GM23338 (cell line): Measurements from ENCODE around the gene RALGPS1. TPM values are rescaled to one million over a fixed set of nuclear protein-coding genes. Genes with fewer than 3 reads are reported as not detected.

Source experiments
- ATAC-seq: fragments of 200-7000 bp; cut with Tn5 transposase; 3 replicates; pipeline ENCODE4 v1.9.1; 2020
- DNase-seq: peaks from one replicate; pipeline ENCODE4 v3.0.0-alpha.2; 2015; ENCODE audit warnings: low spot score
- H2AFZ ChIP-seq: fragments of 200-600 bp; sonication (generic); 2 replicates; pipeline ENCODE4 v1.8.0; 2016; ENCODE audit warnings: antibody characterized with exemption, mild to moderate bottlenecking, moderate library complexity
- H3F3A ChIP-seq: fragments of 200-600 bp; sonication (generic); replicated peaks from 2 replicates; pipeline ENCODE4 v1.8.0; 2017; ENCODE audit warnings: antibody characterized with exemption, mixed run types, low read depth
- H3K27ac ChIP-seq: fragments of 200-600 bp; sonication (generic); 2 replicates; pipeline ENCODE4 v1.6.1; 2016; ENCODE audit warnings: low read depth
- H3K27me3 ChIP-seq: fragments of 200-600 bp; sonication (generic); 2 replicates; pipeline ENCODE4 v1.8.0; 2016; ENCODE audit warnings: mild to moderate bottlenecking, mixed run types, moderate library complexity; ENCODE audit not compliant: insufficient read depth
- H3K36me3 ChIP-seq: fragments of 200-600 bp; sonication (generic); 2 replicates; pipeline ENCODE4 v1.8.0; 2016; ENCODE audit warnings: mild to moderate bottlenecking; ENCODE audit not compliant: insufficient read depth
- H3K4me1 ChIP-seq: fragments of 200-600 bp; sonication (generic); 2 replicates; pipeline ENCODE4 v1.8.0; 2016; ENCODE audit warnings: mild to moderate bottlenecking, moderate library complexity; ENCODE audit not compliant: insufficient read depth
- H3K4me2 ChIP-seq: fragments of 200-600 bp; sonication (generic); 2 replicates; pipeline ENCODE4 v1.7.1; 2017; ENCODE audit warnings: mixed run types
- H3K4me3 ChIP-seq: fragments of 200-600 bp; sonication (generic); 2 replicates; pipeline ENCODE4 v1.6.1; 2016; ENCODE audit warnings: mixed run types
- H3K79me2 ChIP-seq: fragments of 200-600 bp; sonication (generic); replicated peaks from 2 replicates; pipeline ENCODE4 v1.8.0; 2017; ENCODE audit warnings: mild to moderate bottlenecking; ENCODE audit not compliant: insufficient read depth
- H3K9me2 ChIP-seq: fragments of 200-600 bp; sonication (generic); 2 replicates; pipeline ENCODE4 v1.8.0; 2017; ENCODE audit not compliant: insufficient read depth
- H4K20me1 ChIP-seq: fragments of 200-600 bp; sonication (generic); replicated peaks from 2 replicates; pipeline ENCODE4 v1.8.0; 2017; ENCODE audit warnings: mild to moderate bottlenecking; ENCODE audit not compliant: insufficient read depth
- H3K27ac Mint-ChIP-seq: 2 replicates; pipeline ENCODE4 v1.8.0; 2020; ENCODE audit warnings: inconsistent platforms, mild to moderate bottlenecking, moderate library complexity, mixed read lengths
- H3K27me3 Mint-ChIP-seq: 3 replicates; pipeline ENCODE4 v1.8.0; 2022; ENCODE audit warnings: low read depth, mild to moderate bottlenecking, moderate library complexity, mixed read lengths, inconsistent platforms; ENCODE audit not compliant: insufficient read depth, poor library complexity
- H3K36me3 Mint-ChIP-seq: 3 replicates; pipeline ENCODE4 v1.8.0; 2021; ENCODE audit warnings: low read depth, mild to moderate bottlenecking, inconsistent platforms, moderate library complexity, mixed read lengths
- H3K4me1 Mint-ChIP-seq: 3 replicates; pipeline ENCODE4 v1.8.0; 2020; ENCODE audit warnings: mild to moderate bottlenecking, inconsistent platforms, mixed read lengths
- H3K4me3 Mint-ChIP-seq: 3 replicates; pipeline ENCODE4 v1.8.0; 2021; ENCODE audit warnings: moderate library complexity, mild to moderate bottlenecking, inconsistent platforms, mixed read lengths
- H3K9me3 Mint-ChIP-seq: 3 replicates; pipeline ENCODE4 v1.8.0; 2020; ENCODE audit warnings: moderate library complexity, mild to moderate bottlenecking, inconsistent platforms, mixed read lengths
- EZH2 ChIP-seq: fragments of 200-600 bp; sonication (generic); IDR thresholded peaks from one replicate; pipeline ENCODE4 v1.8.0; 2017; ENCODE audit warnings: antibody characterized with exemption, mild to moderate bottlenecking, low read depth; ENCODE audit not compliant: unreplicated experiment
- NANOG ChIP-seq: IDR thresholded peaks from 2 replicates; pipeline ENCODE4 v1.6.1; 2016; ENCODE audit warnings: antibody characterized with exemption, borderline replicate concordance
- POLR2AphosphoS5 ChIP-seq: IDR thresholded peaks from 2 replicates; pipeline ENCODE4 v1.6.1; 2016; ENCODE audit warnings: antibody characterized with exemption, low read depth
- STAT1 ChIP-seq: IDR thresholded peaks from one replicate; pipeline ENCODE4 v1.6.1; 2016; ENCODE audit warnings: antibody characterized with exemption; ENCODE audit not compliant: unreplicated experiment
- ZNF114 ChIP-seq: fragments of 250-450 bp; sonication (Bioruptor Pico); IDR thresholded peaks from 2 replicates; pipeline ENCODE4 v1.5.0; 2020; ENCODE audit warnings: mild to moderate bottlenecking, moderate library complexity
- ZNF331 ChIP-seq: fragments of 250-450 bp; sonication (Bioruptor Pico); IDR thresholded peaks from 2 replicates; pipeline ENCODE4 v1.5.0; 2020; ENCODE audit warnings: low read depth, mild to moderate bottlenecking, moderate library complexity
- ZNF462 ChIP-seq: fragments of 250-450 bp; sonication (Bioruptor Pico); IDR thresholded peaks from 2 replicates; pipeline ENCODE4 v1.5.0; 2020; ENCODE audit warnings: mild to moderate bottlenecking, moderate library complexity
- polyA plus RNA-seq: library from polyadenylated mRNA; unstranded; fragments of >200 nt; fragmentation: Nextera tagmentation; extraction: Ambion mirVana; gene quantifications from 2 replicates; pipeline ENCODE4 v1.2.1, GENCODE V29; 2016
- total RNA-seq: library from RNA; depleted of rRNA; stranded (reverse); fragments of >200 nt; shearing (Covaris generic); gene quantifications from 2 replicates; pipeline ENCODE4 v1.2.3, GENCODE V29; 2014
- TF ChIP-seq, protein P1 (sequence below), 2 experiments: fragments of 200-600 bp in 1 of 2; sonication (generic) in 1 of 2; conservative IDR thresholded peaks; 2 replicates each; pipeline versions ENCODE4 v1.5.1 to v1.6.1; 2016 to 2017; ENCODE audit warnings: antibody characterized with exemption in 2 of 2, low read depth in 2 of 2, mild to moderate bottlenecking in 2 of 2, moderate library complexity in 1 of 2
- TF ChIP-seq, protein P2 (sequence below): IDR thresholded peaks from 2 replicates; pipeline ENCODE4 v1.6.1; 2016; ENCODE audit warnings: antibody characterized with exemption

Gene RALGPS1
- total and polyA plus RNA-seq, 2 experiments from 2014 or later, result 18.2 to 57.1 TPM

GRCh38 chr9:126957687-126958053 lies 43.1 kb downstream of the RALGPS1 start:
- no peak for ATAC-seq
- no peak overlapping the region for H3K27ac ChIP-seq

DNA sequence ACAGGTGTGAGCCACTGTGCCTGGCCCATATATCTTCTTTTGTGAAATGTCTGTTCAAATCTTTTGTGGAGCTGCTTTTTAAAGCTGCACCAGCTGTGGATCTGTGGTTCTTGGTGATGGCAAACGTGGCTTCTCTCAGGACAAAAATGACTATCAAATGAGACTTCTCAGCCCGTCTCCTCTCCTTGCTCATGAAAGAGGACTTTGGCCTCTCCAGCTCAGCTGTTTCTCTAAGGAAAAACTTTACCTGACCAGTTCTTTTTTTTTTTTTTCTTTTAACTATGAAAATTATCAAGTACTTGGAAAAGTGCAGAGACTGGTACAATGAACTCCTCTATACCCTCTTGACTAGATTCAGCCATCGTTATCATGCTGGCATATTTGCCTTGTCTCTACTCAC lies 44.8 kb downstream of the RALGPS1 start:
- DNase-seq (no peak), ATAC-seq (no peak)
- no peaks in the 10 kb centered on the region for H3K36me3 Mint-ChIP-seq
- peaks cover 3% of the 10 kb centered on the region for H3K4me1 ChIP-seq
- no peak overlapping the region for H3K4me2 ChIP-seq
- no peak overlapping the region for H3K4me3 ChIP-seq
- H3F3A ChIP-seq, result no peaks in the 10 kb centered on the region
- H4K20me1 ChIP-seq, result peaks cover 7% of the 10 kb centered on the region
- no peaks in the 10 kb centered on the region for H3K36me3 ChIP-seq
- H3K27me3 ChIP-seq, result no peaks in the 10 kb centered on the region
- no peak overlapping the region for H3K4me3 Mint-ChIP-seq
- H3K79me2 ChIP-seq, result peaks cover 10% of the 10 kb centered on the region; the same call in 1 of the 2 replicates
- no peak overlapping the region for H3K27ac Mint-ChIP-seq
- no peaks in the 10 kb centered on the region for H3K9me3 Mint-ChIP-seq
- H3K9me2 ChIP-seq, result no peaks in the 10 kb centered on the region
- H3K27me3 Mint-ChIP-seq, result peaks cover 1% of the 10 kb centered on the region
- H3K27ac ChIP-seq, result no peak overlapping the region
- peaks cover 3% of the 10 kb centered on the region; the same call in 2 of the 3 replicates for H3K4me1 Mint-ChIP-seq
- no peak overlapping the region for H2AFZ ChIP-seq
- TF ChIP-seq, protein P1, sequence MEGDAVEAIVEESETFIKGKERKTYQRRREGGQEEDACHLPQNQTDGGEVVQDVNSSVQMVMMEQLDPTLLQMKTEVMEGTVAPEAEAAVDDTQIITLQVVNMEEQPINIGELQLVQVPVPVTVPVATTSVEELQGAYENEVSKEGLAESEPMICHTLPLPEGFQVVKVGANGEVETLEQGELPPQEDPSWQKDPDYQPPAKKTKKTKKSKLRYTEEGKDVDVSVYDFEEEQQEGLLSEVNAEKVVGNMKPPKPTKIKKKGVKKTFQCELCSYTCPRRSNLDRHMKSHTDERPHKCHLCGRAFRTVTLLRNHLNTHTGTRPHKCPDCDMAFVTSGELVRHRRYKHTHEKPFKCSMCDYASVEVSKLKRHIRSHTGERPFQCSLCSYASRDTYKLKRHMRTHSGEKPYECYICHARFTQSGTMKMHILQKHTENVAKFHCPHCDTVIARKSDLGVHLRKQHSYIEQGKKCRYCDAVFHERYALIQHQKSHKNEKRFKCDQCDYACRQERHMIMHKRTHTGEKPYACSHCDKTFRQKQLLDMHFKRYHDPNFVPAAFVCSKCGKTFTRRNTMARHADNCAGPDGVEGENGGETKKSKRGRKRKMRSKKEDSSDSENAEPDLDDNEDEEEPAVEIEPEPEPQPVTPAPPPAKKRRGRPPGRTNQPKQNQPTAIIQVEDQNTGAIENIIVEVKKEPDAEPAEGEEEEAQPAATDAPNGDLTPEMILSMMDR (conservative IDR thresholded peaks at IDR 0.05; ENCODE audit: low read depth in 2 of 2), result no peak
- TF ChIP-seq ZNF114 (CRISPR knock-in tag), result no peak
- TF ChIP-seq EZH2, result no peak
- no peak for TF ChIP-seq NANOG
- no peak for TF ChIP-seq ZNF331 (CRISPR knock-in tag)
- TF ChIP-seq STAT1, result no peak
- TF ChIP-seq ZNF462 (CRISPR knock-in tag), result no peak

More at GRCh38 chr9:126957687-126958053, 43.1 kb downstream of the RALGPS1 start:
- no peak overlapping the region for H3K27ac Mint-ChIP-seq
- Histone ChIP-seq H3F3A (no peaks in the 10 kb centered on the region), H3K79me2 (peaks cover 10% of the 10 kb centered on the region; the same call in 1 of the 2 replicates), H3K36me3 (no peaks in the 10 kb centered on the region), H3K4me2 (no peak overlapping the region), H3K4me3 (no peak overlapping the region), H3K4me1 (no peaks in the 10 kb centered on the region), H2AFZ (no peak overlapping the region), H4K20me1 (peaks cover 7% of the 10 kb centered on the region), H3K27me3 (no peaks in the 10 kb centered on the region), H3K9me2 (no peaks in the 10 kb centered on the region)
- H3K4me1 Mint-ChIP-seq, result peaks cover 2% of the 10 kb centered on the region; the same call in 2 of the 3 replicates
- H3K36me3 Mint-ChIP-seq, result no peaks in the 10 kb centered on the region
- no peak for TF ChIP-seq ZNF114 (CRISPR knock-in tag)
- TF ChIP-seq, protein P1 (conservative IDR thresholded peaks at IDR 0.05; ENCODE audit: low read depth in 2 of 2), result no peak
- no peak for TF ChIP-seq POLR2AphosphoS5
- no peak for TF ChIP-seq EZH2
- TF ChIP-seq, protein P2, sequence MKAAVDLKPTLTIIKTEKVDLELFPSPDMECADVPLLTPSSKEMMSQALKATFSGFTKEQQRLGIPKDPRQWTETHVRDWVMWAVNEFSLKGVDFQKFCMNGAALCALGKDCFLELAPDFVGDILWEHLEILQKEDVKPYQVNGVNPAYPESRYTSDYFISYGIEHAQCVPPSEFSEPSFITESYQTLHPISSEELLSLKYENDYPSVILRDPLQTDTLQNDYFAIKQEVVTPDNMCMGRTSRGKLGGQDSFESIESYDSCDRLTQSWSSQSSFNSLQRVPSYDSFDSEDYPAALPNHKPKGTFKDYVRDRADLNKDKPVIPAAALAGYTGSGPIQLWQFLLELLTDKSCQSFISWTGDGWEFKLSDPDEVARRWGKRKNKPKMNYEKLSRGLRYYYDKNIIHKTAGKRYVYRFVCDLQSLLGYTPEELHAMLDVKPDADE, result no peak
- H3K9me3 Mint-ChIP-seq, result no peaks in the 10 kb centered on the region
- no peak overlapping the region for H3K4me3 Mint-ChIP-seq
- DNase-seq, result no peak
- peaks cover 1% of the 10 kb centered on the region for H3K27me3 Mint-ChIP-seq
